Measurements from ENCODE around the gene TCERG1L.

TCERG1L gene

GRCh38 chr10:131288648-131289047 lies 22.9 kb downstream of the TCERG1L start:
- no peak for TF ChIP-seq CTCF (IDR thresholded peaks at IDR 0.05; ENCODE audit: insufficient read depth, low read length, missing control alignments)
- no peak overlapping the region for H3K4me3 ChIP-seq (ENCODE audit: low read depth, low read length)
- CTCF ChIA-PET = no interaction called here
- no peak for DNase-seq (ENCODE audit: low read depth, low spot score)
- POLR2A ChIA-PET = no interaction called here

- ChIA-PET CTCF (no interaction called here), POLR2A (no interaction called here)
- H3K4me3 ChIP-seq (ENCODE audit: low read depth, low read length) = no peak overlapping the region
- DNase-seq (ENCODE audit: low read depth, low spot score) = no peak
- TF ChIP-seq CTCF (IDR thresholded peaks at IDR 0.05; ENCODE audit: insufficient read depth, low read length, missing control alignments) = no peak
Measured at GRCh38 chr10:131282961-131283360, 28.6 kb downstream of the TCERG1L start.

GRCh38 chr10:131280101-131280500 lies 31.4 kb downstream of the TCERG1L start:
- CTCF ChIA-PET = no interaction called here
- POLR2A ChIA-PET = no interaction called here

GRCh38 chr10:131279516-131279915 lies 32.0 kb downstream of the TCERG1L start:
- H3K4me3 ChIP-seq (ENCODE audit: low read depth, low read length) = no peak overlapping the region
- DNase-seq (ENCODE audit: low read depth, low spot score) = no peak
- ChIA-PET POLR2A (no interaction called here), CTCF (no interaction called here)
- TF ChIP-seq CTCF (IDR thresholded peaks at IDR 0.05; ENCODE audit: insufficient read depth, low read length, missing control alignments) = no peak

More at GRCh38 chr10:131280101-131280500, 31.4 kb downstream of the TCERG1L start:
- H3K4me3 ChIP-seq (ENCODE audit: low read depth, low read length) = no peak overlapping the region
- TF ChIP-seq CTCF (IDR thresholded peaks at IDR 0.05; ENCODE audit: insufficient read depth, low read length, missing control alignments) = no peak
- no peak for DNase-seq (ENCODE audit: low read depth, low spot score)

- H3K4me3 ChIP-seq (ENCODE audit: low read depth, low read length) = no peak overlapping the region
- POLR2A ChIA-PET = no interaction called here
Measured at GRCh38 chr10:131277969-131278368, 33.6 kb downstream of the TCERG1L start.

GRCh38 chr10:131277278-131277677 lies 34.2 kb downstream of the TCERG1L start:
- ChIA-PET POLR2A (no interaction called here), CTCF (no interaction called here)
- H3K4me3 ChIP-seq (ENCODE audit: low read depth, low read length) = no peak overlapping the region
- TF ChIP-seq CTCF (IDR thresholded peaks at IDR 0.05; ENCODE audit: insufficient read depth, low read length, missing control alignments) = no peak
- DNase-seq (ENCODE audit: low read depth, low spot score) = no peak

More at GRCh38 chr10:131277969-131278368, 33.6 kb downstream of the TCERG1L start:
- DNase-seq (ENCODE audit: low read depth, low spot score) = no peak
- CTCF ChIA-PET = no interaction called here
- no peak for TF ChIP-seq CTCF (IDR thresholded peaks at IDR 0.05; ENCODE audit: insufficient read depth, low read length, missing control alignments)

All from AG04449 (cell line).